GM12892 (cell line): ENCODE measurements around the gene MMP17.

Source experiments
- POLR2A ChIP-seq: IDR thresholded peaks from 2 replicates; pipeline ENCODE4 v1.6.1; 2011; ENCODE audit warnings: low read depth, low read length, control low read depth
- POLR2AphosphoS5 ChIP-seq: IDR thresholded peaks from 2 replicates; pipeline ENCODE4 v1.6.1; 2011; ENCODE audit warnings: low read depth, low read length, control low read depth
- TAF1 ChIP-seq: IDR thresholded peaks from 2 replicates; pipeline ENCODE4 v1.6.1; 2011; ENCODE audit warnings: low read depth, mild to moderate bottlenecking, control low read depth, low read length, borderline replicate concordance

GRCh38 chr12:131836714-131837397 is 8.7 kb downstream of the MMP17 start:
- TF ChIP-seq POLR2A (no peak), POLR2AphosphoS5 (no peak), TAF1 (no peak)
